WTC11 (cell line): Measurements from ENCODE around the gene HS2ST1. TPM values are rescaled to one million over a fixed set of nuclear protein-coding genes. Genes with fewer than 3 reads are reported as not detected.
A peak's percentile ranks its signal among the peaks of the same experiment; 100 is the strongest.

Source experiments
- ATAC-seq: fragments of 200-7000 bp; cut with Tn5 transposase; 2 replicates; pipeline ENCODE4 v1.10.0; 2021; ENCODE audit warnings: mild to moderate bottlenecking, moderate library complexity
- CTCF ChIA-PET: fragments of 300-600 bp; sonication (Branson Sonifier 250); formaldehyde crosslinking; loops from one replicate; lab custom pipeline; 2021; ENCODE audit warnings: antibody characterized with exemption; lab: Charles Lee
- POLR2A ChIA-PET: fragments of 350-600 bp; sonication (Branson Sonifier 250); formaldehyde crosslinking; loops from one replicate; lab custom pipeline; 2021; ENCODE audit warnings: antibody characterized with exemption; lab: Charles Lee
- DNase-seq: peaks from one replicate; pipeline ENCODE4 v3.0.0; 2021; ENCODE audit warnings: low spot score
- H3K27ac Mint-ChIP-seq: 2 replicates; pipeline ENCODE4 v1.8.0; 2021; ENCODE audit warnings: mixed read lengths
- H3K27me3 Mint-ChIP-seq: 2 replicates; pipeline ENCODE4 v1.8.0; 2021; ENCODE audit warnings: low read depth, mild to moderate bottlenecking, moderate library complexity, mixed read lengths
- H3K36me3 Mint-ChIP-seq: 2 replicates; pipeline ENCODE4 v1.8.0; 2021; ENCODE audit warnings: mixed read lengths
- H3K4me1 Mint-ChIP-seq: 2 replicates; pipeline ENCODE4 v1.8.0; 2022; ENCODE audit warnings: mixed read lengths
- H3K4me3 Mint-ChIP-seq: 2 replicates; pipeline ENCODE4 v1.8.0; 2021; ENCODE audit warnings: mild to moderate bottlenecking, moderate library complexity, mixed read lengths
- H3K9me3 Mint-ChIP-seq: 2 replicates; pipeline ENCODE4 v1.8.0; 2021; ENCODE audit warnings: mixed read lengths
- ARID4B ChIP-seq: sonication (generic); formaldehyde crosslinking; IDR thresholded peaks from 2 replicates; pipeline ENCODE4 v1.8.0; 2023; ENCODE audit warnings: missing genetic modification reagents, mild to moderate bottlenecking, borderline replicate concordance
- ATF3 ChIP-seq: sonication (generic); formaldehyde crosslinking; conservative IDR thresholded peaks from 2 replicates; pipeline ENCODE4 v1.8.1; 2022; ENCODE audit warnings: mild to moderate bottlenecking, missing genetic modification reagents
- ETV6 ChIP-seq: sonication (generic); formaldehyde crosslinking; IDR thresholded peaks from 2 replicates; pipeline ENCODE4 v1.8.1; 2022; ENCODE audit warnings: mild to moderate bottlenecking, missing genetic modification reagents
- HMGA2 ChIP-seq: fragments of 250-450 bp; sonication (Bioruptor Pico); IDR thresholded peaks from 2 replicates; pipeline ENCODE4 v1.4.0; 2021; ENCODE audit warnings: mild to moderate bottlenecking, moderate library complexity
- JAZF1 ChIP-seq: fragments of 250-450 bp; sonication (Bioruptor Pico); IDR thresholded peaks from 2 replicates; pipeline ENCODE4 v1.9.0; 2021; ENCODE audit warnings: moderate library complexity, mild to moderate bottlenecking, inconsistent platforms
- MXD4 ChIP-seq: fragments of 250-450 bp; sonication (Bioruptor Pico); IDR thresholded peaks from 2 replicates; pipeline ENCODE4 v1.8.0; 2021; ENCODE audit warnings: mild to moderate bottlenecking, moderate library complexity, borderline replicate concordance
- NFE2L1 ChIP-seq: sonication (generic); formaldehyde crosslinking; IDR thresholded peaks from 2 replicates; pipeline ENCODE4 v1.8.1; 2023; ENCODE audit warnings: missing genetic modification reagents
- NR2C2 ChIP-seq: sonication (generic); formaldehyde crosslinking; IDR thresholded peaks from 2 replicates; pipeline ENCODE4 v1.8.0; 2022; ENCODE audit warnings: mild to moderate bottlenecking, missing genetic modification reagents
- NR3C1 ChIP-seq: sonication (generic); formaldehyde crosslinking; conservative IDR thresholded peaks from 2 replicates; pipeline ENCODE4 v1.8.1; 2023; ENCODE audit warnings: low read depth, mild to moderate bottlenecking, missing genetic modification reagents
- RORB ChIP-seq: fragments of 250-450 bp; sonication (Bioruptor Pico); IDR thresholded peaks from 2 replicates; pipeline ENCODE4 v1.9.0; 2021; ENCODE audit warnings: mild to moderate bottlenecking
- TEAD1 ChIP-seq: sonication (generic); formaldehyde crosslinking; IDR thresholded peaks from 2 replicates; pipeline ENCODE4 v1.8.0; 2022; ENCODE audit warnings: mild to moderate bottlenecking, missing genetic modification reagents
- USF2 ChIP-seq: sonication (generic); formaldehyde crosslinking; IDR thresholded peaks from 2 replicates; pipeline ENCODE4 v1.8.1; 2023; ENCODE audit warnings: mild to moderate bottlenecking, missing genetic modification reagents, moderate library complexity
- ZBTB21 ChIP-seq: sonication (generic); formaldehyde crosslinking; IDR thresholded peaks from 2 replicates; pipeline ENCODE4 v1.8.1; 2023; ENCODE audit warnings: mild to moderate bottlenecking, missing genetic modification reagents, borderline replicate concordance
- ZNF121 ChIP-seq: sonication (generic); formaldehyde crosslinking; IDR thresholded peaks from 2 replicates; pipeline ENCODE4 v1.8.0; 2023; ENCODE audit warnings: missing genetic modification reagents
- ZNF232 ChIP-seq: sonication (generic); formaldehyde crosslinking; IDR thresholded peaks from 2 replicates; pipeline ENCODE4 v1.8.0; 2022; ENCODE audit warnings: mild to moderate bottlenecking, missing genetic modification reagents
- ZNF423 ChIP-seq: fragments of 250-450 bp; sonication (Bioruptor Pico); IDR thresholded peaks from 2 replicates; pipeline ENCODE4 v2.1.2; 2022; ENCODE audit warnings: mild to moderate bottlenecking, moderate library complexity
- total RNA-seq: library from RNA; stranded (reverse); gene quantifications from 3 replicates; pipeline ENCODE4 v1.2.3, GENCODE V29; 2021
- TF ChIP-seq, protein P1 (sequence below): sonication (generic); formaldehyde crosslinking; IDR thresholded peaks from 2 replicates; pipeline ENCODE4 v1.8.0; 2023; ENCODE audit warnings: mild to moderate bottlenecking, missing genetic modification reagents

Gene HS2ST1
- total RNA-seq, 1 experiment from 2014 or later: 24.7 TPM

- TF ChIP-seq NR2C2 (CRISPR knock-in tag): no peak
- TF ChIP-seq, all 79 proteins: peak for 0
Observed at GRCh38 chr1:87148661-87149060, 234.2 kb downstream of the HS2ST1 start (continued).

- Mint-ChIP-seq H3K4me1 (peaks cover 42% of the 10 kb centered on the region), H3K36me3 (no peaks in the 10 kb centered on the region), H3K27me3 (peaks cover 57% of the 10 kb centered on the region), H3K4me3 (peak overlapping the region; percentile 16; the same call in 1 of the 2 replicates), H3K9me3 (peaks cover 12% of the 10 kb centered on the region), H3K27ac (peak overlapping the region; percentile 82)
- CTCF ChIA-PET: interaction anchor here (0.8 to 1.7 kb wide), 8 partner anchors 9 to 1400 kb away, joined by 3 to 6 read pairs (median 3); partner anchors contain the start of gene SH3GLB1
- POLR2A ChIA-PET: interaction anchor here (1.3 kb wide), 1 partner anchor 131 kb away, joined by 3 read pairs; no protein-coding TSS in a partner anchor
- DNase-seq (no peak), ATAC-seq (peak; percentile 27)
- TF ChIP-seq HMGA2 (CRISPR knock-in tag) (no peak), ZNF423 (CRISPR knock-in tag) (no peak), MXD4 (no peak), ZBTB21 (CRISPR knock-in tag) (no peak), NR3C1 (CRISPR knock-in tag) (no peak), NFE2L1 (CRISPR knock-in tag) (no peak), ATF3 (CRISPR knock-in tag) (no peak), TEAD1 (CRISPR knock-in tag) (no peak), ARID4B (CRISPR knock-in tag) (no peak)
Observed at GRCh38 chr1:87149241-87150041, 235.0 kb downstream of the HS2ST1 start.

- peaks cover 57% of the 10 kb centered on the region for H3K27me3 Mint-ChIP-seq
- H3K9me3 Mint-ChIP-seq: peaks cover 8% of the 10 kb centered on the region
- H3K27ac Mint-ChIP-seq: no peak overlapping the region
- no peak for TF ChIP-seq ETV6 (CRISPR knock-in tag)
- no peaks in the 10 kb centered on the region for H3K36me3 Mint-ChIP-seq
- no peak overlapping the region for H3K4me3 Mint-ChIP-seq
- DNase-seq (no peak), ATAC-seq (no peak)
- H3K4me1 Mint-ChIP-seq: peaks cover 44% of the 10 kb centered on the region
- ChIA-PET CTCF (interaction anchor here (0.7 to 1.7 kb wide), 10 partner anchors 9 to 1399 kb away, joined by 3 to 6 read pairs (median 3); partner anchors contain the start of gene SH3GLB1), POLR2A (interaction anchor here (1.3 kb wide), 1 partner anchor 130 kb away, joined by 3 read pairs; no protein-coding TSS in a partner anchor)
Observed at GRCh38 chr1:87150143-87150542, 235.7 kb downstream of the HS2ST1 start.

GRCh38 chr1:87151500-87152421 is 237.3 kb downstream of the HS2ST1 start:
- Mint-ChIP-seq H3K4me3 (peak overlapping the region; percentile 67), H3K4me1 (peaks cover 48% of the 10 kb centered on the region), H3K27me3 (peaks cover 45% of the 10 kb centered on the region), H3K9me3 (no peaks in the 10 kb centered on the region), H3K36me3 (no peaks in the 10 kb centered on the region), H3K27ac (no peak overlapping the region)
- DNase-seq (peak; percentile 83), ATAC-seq (peak; percentile 93)
- ChIA-PET CTCF (interaction anchor here (1.0 to 1.4 kb wide), 6 partner anchors 16 to 1029 kb away, joined by 3 to 7 read pairs (median 4); no protein-coding TSS in a partner anchor), POLR2A (interaction anchor here (1.4 kb wide), 1 partner anchor 177 kb away, joined by 3 read pairs; the partner anchor contains the start of gene LMO4)
- TF ChIP-seq USF2 (CRISPR knock-in tag) (no peak), ZNF232 (CRISPR knock-in tag) (no peak), ZNF423 (CRISPR knock-in tag) (no peak), HMGA2 (CRISPR knock-in tag) (no peak), JAZF1 (CRISPR knock-in tag) (no peak), ZNF121 (CRISPR knock-in tag) (no peak), RORB (CRISPR knock-in tag) (no peak), NR3C1 (CRISPR knock-in tag) (0 out of 2 replicates have a peak, but pooled peaks have one; percentile 61)
- TF ChIP-seq, protein P1, sequence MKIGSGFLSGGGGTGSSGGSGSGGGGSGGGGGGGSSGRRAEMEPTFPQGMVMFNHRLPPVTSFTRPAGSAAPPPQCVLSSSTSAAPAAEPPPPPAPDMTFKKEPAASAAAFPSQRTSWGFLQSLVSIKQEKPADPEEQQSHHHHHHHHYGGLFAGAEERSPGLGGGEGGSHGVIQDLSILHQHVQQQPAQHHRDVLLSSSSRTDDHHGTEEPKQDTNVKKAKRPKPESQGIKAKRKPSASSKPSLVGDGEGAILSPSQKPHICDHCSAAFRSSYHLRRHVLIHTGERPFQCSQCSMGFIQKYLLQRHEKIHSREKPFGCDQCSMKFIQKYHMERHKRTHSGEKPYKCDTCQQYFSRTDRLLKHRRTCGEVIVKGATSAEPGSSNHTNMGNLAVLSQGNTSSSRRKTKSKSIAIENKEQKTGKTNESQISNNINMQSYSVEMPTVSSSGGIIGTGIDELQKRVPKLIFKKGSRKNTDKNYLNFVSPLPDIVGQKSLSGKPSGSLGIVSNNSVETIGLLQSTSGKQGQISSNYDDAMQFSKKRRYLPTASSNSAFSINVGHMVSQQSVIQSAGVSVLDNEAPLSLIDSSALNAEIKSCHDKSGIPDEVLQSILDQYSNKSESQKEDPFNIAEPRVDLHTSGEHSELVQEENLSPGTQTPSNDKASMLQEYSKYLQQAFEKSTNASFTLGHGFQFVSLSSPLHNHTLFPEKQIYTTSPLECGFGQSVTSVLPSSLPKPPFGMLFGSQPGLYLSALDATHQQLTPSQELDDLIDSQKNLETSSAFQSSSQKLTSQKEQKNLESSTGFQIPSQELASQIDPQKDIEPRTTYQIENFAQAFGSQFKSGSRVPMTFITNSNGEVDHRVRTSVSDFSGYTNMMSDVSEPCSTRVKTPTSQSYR (CRISPR knock-in tag): no peak
